ENCODE measurements around the gene ARHGAP26.

DNA sequence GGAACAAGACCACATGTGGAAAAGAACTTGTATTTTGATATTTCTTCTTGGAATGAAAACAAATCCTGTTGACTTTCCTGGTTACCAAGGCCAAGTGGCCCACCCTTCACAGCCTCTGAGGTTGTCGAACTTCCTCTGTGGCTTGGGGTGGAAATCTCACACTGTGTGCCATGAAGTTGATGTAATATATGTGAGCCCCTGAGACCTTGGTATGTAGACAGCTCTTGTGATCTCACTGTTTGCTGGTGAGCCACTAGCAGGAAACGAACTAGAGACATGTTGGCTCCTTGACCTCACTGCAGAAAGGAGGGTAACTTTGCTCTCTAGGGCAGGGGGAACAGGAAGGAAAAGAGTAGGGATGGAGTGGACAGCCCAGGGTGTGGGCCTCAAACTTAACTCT is 159.4 kb downstream of the ARHGAP26 start:
- TF ChIP-seq POLR2A (IDR thresholded peaks at IDR 0.05; ENCODE audit: low read depth, low read length), result no peak
- no peak for TF ChIP-seq SMC3 (IDR thresholded peaks at IDR 0.05; ENCODE audit: low read depth, low read length)
- TF ChIP-seq, protein P1, sequence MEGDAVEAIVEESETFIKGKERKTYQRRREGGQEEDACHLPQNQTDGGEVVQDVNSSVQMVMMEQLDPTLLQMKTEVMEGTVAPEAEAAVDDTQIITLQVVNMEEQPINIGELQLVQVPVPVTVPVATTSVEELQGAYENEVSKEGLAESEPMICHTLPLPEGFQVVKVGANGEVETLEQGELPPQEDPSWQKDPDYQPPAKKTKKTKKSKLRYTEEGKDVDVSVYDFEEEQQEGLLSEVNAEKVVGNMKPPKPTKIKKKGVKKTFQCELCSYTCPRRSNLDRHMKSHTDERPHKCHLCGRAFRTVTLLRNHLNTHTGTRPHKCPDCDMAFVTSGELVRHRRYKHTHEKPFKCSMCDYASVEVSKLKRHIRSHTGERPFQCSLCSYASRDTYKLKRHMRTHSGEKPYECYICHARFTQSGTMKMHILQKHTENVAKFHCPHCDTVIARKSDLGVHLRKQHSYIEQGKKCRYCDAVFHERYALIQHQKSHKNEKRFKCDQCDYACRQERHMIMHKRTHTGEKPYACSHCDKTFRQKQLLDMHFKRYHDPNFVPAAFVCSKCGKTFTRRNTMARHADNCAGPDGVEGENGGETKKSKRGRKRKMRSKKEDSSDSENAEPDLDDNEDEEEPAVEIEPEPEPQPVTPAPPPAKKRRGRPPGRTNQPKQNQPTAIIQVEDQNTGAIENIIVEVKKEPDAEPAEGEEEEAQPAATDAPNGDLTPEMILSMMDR (conservative IDR thresholded peaks at IDR 0.05; ENCODE audit: low read depth, low read length), result no peak
- TF ChIP-seq BHLHE40 (IDR thresholded peaks at IDR 0.05; ENCODE audit: low read depth, low read length), result no peak
- TF ChIP-seq RAD21 (IDR thresholded peaks at IDR 0.05; ENCODE audit: low read length), result no peak
